ENCODE results near the gene MAP7D1.

DNA sequence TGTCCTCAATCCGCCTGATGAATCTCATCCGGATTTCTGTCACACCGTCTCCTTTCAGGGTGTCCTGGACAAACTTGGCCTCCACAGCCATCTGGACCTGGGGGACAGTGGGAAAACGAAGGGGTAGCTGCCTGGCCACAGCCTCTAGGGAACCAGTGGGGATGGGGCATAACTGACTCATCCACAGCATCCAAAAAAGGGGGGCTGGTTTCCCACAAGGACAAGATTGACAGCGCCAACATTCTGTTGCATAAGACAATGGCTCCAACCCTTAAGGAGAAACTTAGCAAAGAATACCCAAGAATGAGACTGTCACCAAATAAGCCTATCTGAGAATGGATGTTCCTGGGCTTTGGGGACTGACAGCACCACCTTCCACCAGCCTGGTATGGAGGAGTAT is 18.7 kb upstream of the MAP7D1 start:
- TF ChIP-seq POLR2A (IDR thresholded peaks at IDR 0.05), result no peak
- TF ChIP-seq POLR2AphosphoS5 (IDR thresholded peaks at IDR 0.05), result peak; percentile 5
- TF ChIP-seq, protein P1, sequence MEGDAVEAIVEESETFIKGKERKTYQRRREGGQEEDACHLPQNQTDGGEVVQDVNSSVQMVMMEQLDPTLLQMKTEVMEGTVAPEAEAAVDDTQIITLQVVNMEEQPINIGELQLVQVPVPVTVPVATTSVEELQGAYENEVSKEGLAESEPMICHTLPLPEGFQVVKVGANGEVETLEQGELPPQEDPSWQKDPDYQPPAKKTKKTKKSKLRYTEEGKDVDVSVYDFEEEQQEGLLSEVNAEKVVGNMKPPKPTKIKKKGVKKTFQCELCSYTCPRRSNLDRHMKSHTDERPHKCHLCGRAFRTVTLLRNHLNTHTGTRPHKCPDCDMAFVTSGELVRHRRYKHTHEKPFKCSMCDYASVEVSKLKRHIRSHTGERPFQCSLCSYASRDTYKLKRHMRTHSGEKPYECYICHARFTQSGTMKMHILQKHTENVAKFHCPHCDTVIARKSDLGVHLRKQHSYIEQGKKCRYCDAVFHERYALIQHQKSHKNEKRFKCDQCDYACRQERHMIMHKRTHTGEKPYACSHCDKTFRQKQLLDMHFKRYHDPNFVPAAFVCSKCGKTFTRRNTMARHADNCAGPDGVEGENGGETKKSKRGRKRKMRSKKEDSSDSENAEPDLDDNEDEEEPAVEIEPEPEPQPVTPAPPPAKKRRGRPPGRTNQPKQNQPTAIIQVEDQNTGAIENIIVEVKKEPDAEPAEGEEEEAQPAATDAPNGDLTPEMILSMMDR (IDR thresholded peaks at IDR 0.05), result no peak

All from gastroesophageal sphincter (tissue), 3 donors.